ENCODE data around the gene CEP72. TPM values are rescaled to one million over a fixed set of nuclear protein-coding genes. Genes with fewer than 3 reads are reported as not detected.

CEP72 gene
- total RNA-seq, 1 donor = 5.2 TPM

DNA sequence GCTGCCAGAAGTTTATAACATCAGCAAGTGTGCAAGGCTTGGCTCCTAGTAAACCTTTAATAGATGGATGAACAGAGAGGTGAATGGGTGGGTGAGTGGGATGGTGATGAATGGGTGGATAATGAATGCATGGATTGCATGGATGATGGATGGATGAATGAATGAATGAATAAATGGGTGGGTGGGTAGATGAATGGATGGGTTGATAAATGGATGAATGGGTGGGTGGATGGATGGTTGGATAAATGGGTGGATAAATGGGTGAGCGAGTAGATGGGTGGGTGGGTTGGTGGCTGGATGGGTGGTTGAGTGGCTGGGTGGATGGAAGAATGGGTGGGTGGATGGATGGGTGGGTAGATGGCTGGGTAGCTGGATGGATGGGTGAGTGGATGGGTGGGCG, 28.5 kb upstream of the CEP72 start:
- TF ChIP-seq, protein P1, sequence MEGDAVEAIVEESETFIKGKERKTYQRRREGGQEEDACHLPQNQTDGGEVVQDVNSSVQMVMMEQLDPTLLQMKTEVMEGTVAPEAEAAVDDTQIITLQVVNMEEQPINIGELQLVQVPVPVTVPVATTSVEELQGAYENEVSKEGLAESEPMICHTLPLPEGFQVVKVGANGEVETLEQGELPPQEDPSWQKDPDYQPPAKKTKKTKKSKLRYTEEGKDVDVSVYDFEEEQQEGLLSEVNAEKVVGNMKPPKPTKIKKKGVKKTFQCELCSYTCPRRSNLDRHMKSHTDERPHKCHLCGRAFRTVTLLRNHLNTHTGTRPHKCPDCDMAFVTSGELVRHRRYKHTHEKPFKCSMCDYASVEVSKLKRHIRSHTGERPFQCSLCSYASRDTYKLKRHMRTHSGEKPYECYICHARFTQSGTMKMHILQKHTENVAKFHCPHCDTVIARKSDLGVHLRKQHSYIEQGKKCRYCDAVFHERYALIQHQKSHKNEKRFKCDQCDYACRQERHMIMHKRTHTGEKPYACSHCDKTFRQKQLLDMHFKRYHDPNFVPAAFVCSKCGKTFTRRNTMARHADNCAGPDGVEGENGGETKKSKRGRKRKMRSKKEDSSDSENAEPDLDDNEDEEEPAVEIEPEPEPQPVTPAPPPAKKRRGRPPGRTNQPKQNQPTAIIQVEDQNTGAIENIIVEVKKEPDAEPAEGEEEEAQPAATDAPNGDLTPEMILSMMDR (IDR thresholded peaks at IDR 0.05; ENCODE audit: insufficient read depth, low read depth, low read length) = no peak
- no peak overlapping the region for H3K4me3 ChIP-seq (ENCODE audit: low read depth, low read length)
- no peak for DNase-seq (ENCODE audit: low read depth)

DNA sequence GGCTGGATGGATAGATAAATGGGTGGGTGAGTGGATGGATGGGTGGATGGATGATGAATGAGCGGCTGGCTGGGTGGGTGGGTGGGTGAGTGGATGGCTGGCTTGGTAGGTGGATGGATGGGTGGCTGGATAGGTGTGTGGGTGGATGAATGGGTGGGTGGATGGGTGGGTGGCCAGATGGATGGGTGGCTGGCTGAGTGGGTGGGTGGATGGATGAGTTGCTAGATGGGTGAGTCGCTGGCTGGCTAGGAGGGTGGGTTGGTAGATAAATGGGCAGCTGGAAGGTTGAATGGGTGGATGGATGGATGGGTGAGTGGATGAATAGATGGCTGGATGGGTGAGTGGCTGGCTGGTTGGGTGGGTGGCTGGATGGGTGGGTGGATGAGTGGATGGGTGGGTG, 27.9 kb upstream of the CEP72 start:
- TF ChIP-seq, protein P1 (IDR thresholded peaks at IDR 0.05; ENCODE audit: insufficient read depth, low read depth, low read length) = no peak
- no peak for DNase-seq (ENCODE audit: low read depth)
- H3K4me3 ChIP-seq (ENCODE audit: low read depth, low read length) = no peak overlapping the region

DNA sequence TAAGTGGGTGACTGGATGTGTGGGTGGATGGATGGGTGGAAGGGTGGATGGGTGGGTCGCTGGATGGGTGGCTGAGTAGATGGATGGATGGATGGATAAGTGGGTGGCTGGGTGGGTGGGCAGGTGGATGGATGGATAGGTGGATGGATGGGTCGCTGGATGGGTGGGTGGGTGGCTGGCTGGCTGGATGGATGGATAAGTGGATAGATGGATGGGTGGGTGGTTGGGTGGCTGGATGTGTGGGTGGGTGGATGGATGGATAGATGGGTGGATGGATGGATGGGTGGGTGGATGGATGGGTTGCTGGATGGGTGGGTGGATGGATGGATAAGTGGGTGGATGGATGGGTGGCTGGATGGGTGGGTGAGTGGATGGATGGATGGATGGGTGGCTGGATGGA, 27.3 kb upstream of the CEP72 start:
- no peak overlapping the region for H3K4me3 ChIP-seq (ENCODE audit: low read depth, low read length)
- TF ChIP-seq, protein P1 (IDR thresholded peaks at IDR 0.05; ENCODE audit: insufficient read depth, low read depth, low read length) = no peak
- DNase-seq (ENCODE audit: low read depth) = no peak

DNA sequence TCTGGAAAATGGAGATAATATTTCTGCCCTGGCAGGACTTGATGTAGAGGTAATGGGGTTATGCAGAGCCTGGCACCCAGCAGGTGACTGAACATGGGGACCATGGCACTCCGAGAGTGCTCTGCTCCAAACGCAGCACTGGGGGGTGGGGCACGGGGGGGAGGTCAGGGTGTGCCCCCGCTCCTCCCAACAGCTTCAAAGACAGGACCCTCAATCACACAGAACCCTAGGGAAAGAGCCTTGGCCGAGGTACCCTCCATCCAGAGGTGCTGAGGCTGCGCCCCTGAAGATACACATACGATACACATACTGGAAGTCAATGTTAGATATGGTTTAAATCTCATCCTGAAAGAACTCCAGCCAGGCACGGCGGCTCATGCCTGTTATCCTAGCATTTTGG, 26.6 kb upstream of the CEP72 start:
- no peak overlapping the region for H3K4me3 ChIP-seq (ENCODE audit: low read depth, low read length)
- no peak for DNase-seq (ENCODE audit: low read depth)
- TF ChIP-seq, protein P1 (IDR thresholded peaks at IDR 0.05; ENCODE audit: insufficient read depth, low read depth, low read length) = no peak

DNA sequence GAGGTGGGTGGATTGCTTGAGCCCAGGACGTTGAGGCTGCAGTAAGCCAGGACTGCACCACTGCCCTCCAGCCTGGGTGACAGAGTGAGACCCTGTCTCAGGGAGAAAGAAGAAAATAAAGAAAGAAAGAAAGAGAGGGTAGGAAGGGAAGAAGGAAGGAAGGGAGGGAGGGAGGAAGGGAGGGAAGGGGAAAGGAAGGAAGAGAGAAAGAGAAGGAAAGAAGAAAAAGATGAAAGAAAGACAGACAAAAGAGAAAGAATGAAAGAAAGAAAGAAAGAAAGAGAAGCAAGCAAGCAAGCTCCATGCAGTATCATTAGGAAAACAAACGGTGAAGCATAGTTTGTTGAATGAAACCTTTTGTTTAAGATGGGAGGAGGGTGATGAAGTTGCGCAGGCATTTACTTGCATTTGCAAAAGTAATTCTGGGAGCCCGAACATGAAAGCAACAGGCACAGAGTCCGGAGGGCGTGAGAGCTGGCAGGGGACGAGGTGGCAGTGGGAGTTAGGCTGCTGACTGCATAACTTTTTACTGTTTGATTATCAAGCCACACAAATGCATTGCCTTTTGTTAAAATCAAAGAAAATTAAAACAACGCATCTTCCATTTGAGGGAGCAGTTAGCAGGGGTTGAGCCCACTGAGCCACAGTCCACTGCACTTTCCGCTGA, 26.0 kb upstream of the CEP72 start:
- DNase-seq (ENCODE audit: low read depth) = no peak
- TF ChIP-seq, protein P1 (IDR thresholded peaks at IDR 0.05; ENCODE audit: insufficient read depth, low read depth, low read length) = no peak
- no peak overlapping the region for H3K4me3 ChIP-seq (ENCODE audit: low read depth, low read length)

DNA sequence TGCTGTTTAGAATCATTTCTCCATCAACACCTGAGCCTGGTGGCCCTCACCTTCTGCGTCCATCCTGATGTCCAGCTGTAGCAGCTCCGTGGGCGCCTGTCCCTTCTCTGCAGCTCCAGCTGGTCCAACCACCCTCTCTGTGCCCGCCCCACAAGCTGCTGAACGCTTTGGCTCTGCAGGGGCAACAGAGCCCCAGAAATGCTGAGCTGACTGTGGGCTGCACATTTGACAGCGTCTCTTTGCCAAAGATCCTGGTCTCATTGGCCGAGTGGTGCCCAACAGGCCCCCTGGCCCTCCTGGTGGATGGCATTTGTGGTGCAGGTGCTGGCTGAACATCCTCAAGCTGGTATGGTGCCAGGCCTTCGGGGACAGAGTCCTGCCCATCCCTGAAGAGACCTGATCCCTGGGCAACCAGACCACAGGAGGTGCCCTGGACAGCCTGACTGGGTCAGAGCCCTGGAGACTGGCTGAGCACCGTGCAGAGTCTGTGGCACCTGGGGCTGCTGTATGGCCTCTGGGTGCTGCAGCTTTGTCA, 25.3 kb upstream of the CEP72 start:
- H3K4me3 ChIP-seq (ENCODE audit: low read depth, low read length) = no peak overlapping the region
- DNase-seq (ENCODE audit: low read depth) = no peak
- TF ChIP-seq, protein P1 (IDR thresholded peaks at IDR 0.05; ENCODE audit: insufficient read depth, low read depth, low read length) = no peak

DNA sequence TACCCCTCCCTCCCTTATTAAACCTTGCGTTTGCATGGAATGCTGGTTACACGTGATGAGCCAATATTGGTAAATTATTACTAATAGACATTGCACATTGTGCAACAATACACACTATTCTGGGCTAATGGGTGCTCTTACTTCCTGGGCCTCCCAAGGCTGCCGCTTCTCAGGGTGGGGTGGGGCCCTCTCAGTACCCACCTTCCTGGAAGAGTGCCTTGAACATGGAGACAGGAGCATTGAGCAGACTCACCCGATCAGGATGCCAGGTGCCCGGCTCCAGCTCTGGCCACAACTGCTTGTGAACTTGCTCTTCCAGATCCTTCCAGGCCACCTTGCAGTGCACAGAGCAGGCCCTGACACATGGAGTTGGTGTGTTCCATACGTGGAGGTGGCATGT, 24.7 kb upstream of the CEP72 start:
- no peak for DNase-seq (ENCODE audit: low read depth)
- no peak overlapping the region for H3K4me3 ChIP-seq (ENCODE audit: low read depth, low read length)
- TF ChIP-seq, protein P1 (IDR thresholded peaks at IDR 0.05; ENCODE audit: insufficient read depth, low read depth, low read length) = no peak

Data from fibroblast of villous mesenchyme (primary cell).